ENCODE results near the gene LDHD.

DNA sequence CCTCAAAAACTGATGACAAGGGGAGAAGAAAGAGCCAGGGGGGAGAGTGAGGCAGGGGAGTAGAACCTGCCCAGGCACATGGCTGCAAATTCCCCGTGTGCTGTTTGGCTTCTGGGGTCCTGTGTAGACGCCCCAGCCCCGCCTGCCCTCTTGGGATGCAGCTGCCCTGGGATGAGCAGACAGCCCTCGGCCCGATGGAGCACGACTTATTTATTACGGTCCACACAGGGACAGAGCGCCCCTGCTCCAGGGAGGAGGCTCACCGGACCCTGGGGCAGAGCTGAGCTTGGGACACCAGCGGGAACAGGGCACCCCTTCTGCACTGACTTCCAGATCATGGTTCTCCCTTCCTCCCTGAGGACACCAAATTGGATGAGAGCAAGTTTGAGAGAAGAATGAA is 9.1 kb downstream of the LDHD start:
- TF ChIP-seq, protein P1, sequence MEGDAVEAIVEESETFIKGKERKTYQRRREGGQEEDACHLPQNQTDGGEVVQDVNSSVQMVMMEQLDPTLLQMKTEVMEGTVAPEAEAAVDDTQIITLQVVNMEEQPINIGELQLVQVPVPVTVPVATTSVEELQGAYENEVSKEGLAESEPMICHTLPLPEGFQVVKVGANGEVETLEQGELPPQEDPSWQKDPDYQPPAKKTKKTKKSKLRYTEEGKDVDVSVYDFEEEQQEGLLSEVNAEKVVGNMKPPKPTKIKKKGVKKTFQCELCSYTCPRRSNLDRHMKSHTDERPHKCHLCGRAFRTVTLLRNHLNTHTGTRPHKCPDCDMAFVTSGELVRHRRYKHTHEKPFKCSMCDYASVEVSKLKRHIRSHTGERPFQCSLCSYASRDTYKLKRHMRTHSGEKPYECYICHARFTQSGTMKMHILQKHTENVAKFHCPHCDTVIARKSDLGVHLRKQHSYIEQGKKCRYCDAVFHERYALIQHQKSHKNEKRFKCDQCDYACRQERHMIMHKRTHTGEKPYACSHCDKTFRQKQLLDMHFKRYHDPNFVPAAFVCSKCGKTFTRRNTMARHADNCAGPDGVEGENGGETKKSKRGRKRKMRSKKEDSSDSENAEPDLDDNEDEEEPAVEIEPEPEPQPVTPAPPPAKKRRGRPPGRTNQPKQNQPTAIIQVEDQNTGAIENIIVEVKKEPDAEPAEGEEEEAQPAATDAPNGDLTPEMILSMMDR (IDR thresholded peaks at IDR 0.05) = no peak
- no peak for TF ChIP-seq ZFX (IDR thresholded peaks at IDR 0.05; ENCODE audit: borderline replicate concordance)

Measured in 22Rv1 (cell line).